Measurements from ENCODE around the gene FKBP8. TPM values are rescaled to one million over a fixed set of nuclear protein-coding genes. Genes with fewer than 3 reads are reported as not detected.

FKBP8 gene
- total RNA-seq, 2 experiments from 2014 or later = 200 to 201 TPM

- no peak for DNase-seq (ENCODE audit: low spot score)
- H4K20me1 ChIP-seq (ENCODE audit: insufficient read depth, low read length) = peaks cover 7% of the 10 kb centered on the region; the same call in 1 of the 2 replicates
- no peak overlapping the region for H3K4me3 ChIP-seq (ENCODE audit: low read depth, low read length, poor library complexity, severe bottlenecking)
- H3K79me2 ChIP-seq (ENCODE audit: insufficient read depth, low read depth, low read length) = peaks cover 48% of the 10 kb centered on the region; the same call in 1 of the 2 replicates
- H3K9me3 ChIP-seq (ENCODE audit: low read length) = no peaks in the 10 kb centered on the region
- no peak overlapping the region for H3K4me2 ChIP-seq (ENCODE audit: low read length)
- no peaks in the 10 kb centered on the region for H3K9me2 ChIP-seq (ENCODE audit: insufficient read depth, low read length)
- no peak overlapping the region for H2AFZ ChIP-seq (ENCODE audit: low read length)
- ChIA-PET POLR2A (interaction anchor here (0.9 to 1.1 kb wide), 2 partner anchors 11 to 36 kb away, joined by 4 read pairs; partner anchors contain the start of gene FKBP8), CTCF (ENCODE audit: unreplicated experiment) (no interaction called here)
- BruUV-seq (replicated peaks) = no TSS peak
- H3K36me3 ChIP-seq (ENCODE audit: insufficient read depth, low read length) = no peaks in the 10 kb centered on the region
- no peak for TF ChIP-seq CTCF (conservative IDR thresholded peaks at IDR 0.05; ENCODE audit: low read length)
- TF ChIP-seq EZH2phosphoT487 (IDR thresholded peaks at IDR 0.05; ENCODE audit: borderline replicate concordance, low read depth, low read length) = no peak
- intact Hi-C loops (cut with micrococcal nuclease; ENCODE audit: unreplicated experiment) = no loop called here
- H3K4me1 ChIP-seq (ENCODE audit: insufficient read depth, low read length, poor library complexity, severe bottlenecking) = no peaks in the 10 kb centered on the region
- H3K27ac ChIP-seq (ENCODE audit: low read depth, low read length, poor library complexity, severe bottlenecking) = no peak overlapping the region
These were observed 35.5 kb downstream of the FKBP8 start for GRCh38 chr19:18507727-18508440.

GRCh38 chr19:18507021-18507726 is 36.2 kb downstream of the FKBP8 start:
- no TSS peak for BruUV-seq (replicated peaks)
- ChIA-PET POLR2A (interaction anchor here (1.1 kb wide), 1 partner anchor 37 kb away, joined by 4 read pairs; the partner anchor contains the start of gene FKBP8), CTCF (ENCODE audit: unreplicated experiment) (no interaction called here)
- H2AFZ ChIP-seq (ENCODE audit: low read length) = no peak overlapping the region
- intact Hi-C loops (cut with micrococcal nuclease; ENCODE audit: unreplicated experiment) = no loop called here
- no peaks in the 10 kb centered on the region for H3K36me3 ChIP-seq (ENCODE audit: insufficient read depth, low read length)
- H4K20me1 ChIP-seq (ENCODE audit: insufficient read depth, low read length) = peaks cover 7% of the 10 kb centered on the region; the same call in 1 of the 2 replicates
- no peaks in the 10 kb centered on the region for H3K4me1 ChIP-seq (ENCODE audit: insufficient read depth, low read length, poor library complexity, severe bottlenecking)
- no peak overlapping the region for H3K27ac ChIP-seq (ENCODE audit: low read depth, low read length, poor library complexity, severe bottlenecking)
- no peak overlapping the region for H3K4me3 ChIP-seq (ENCODE audit: low read depth, low read length, poor library complexity, severe bottlenecking)
- DNase-seq (ENCODE audit: low spot score) = no peak
- no peaks in the 10 kb centered on the region for H3K9me2 ChIP-seq (ENCODE audit: insufficient read depth, low read length)
- no peaks in the 10 kb centered on the region for H3K9me3 ChIP-seq (ENCODE audit: low read length)
- no peak overlapping the region for H3K4me2 ChIP-seq (ENCODE audit: low read length)
- TF ChIP-seq EZH2phosphoT487 (IDR thresholded peaks at IDR 0.05; ENCODE audit: borderline replicate concordance, low read depth, low read length) (no peak), CTCF (conservative IDR thresholded peaks at IDR 0.05; ENCODE audit: low read length) (no peak)
- H3K79me2 ChIP-seq (ENCODE audit: insufficient read depth, low read depth, low read length) = peaks cover 41% of the 10 kb centered on the region; the same call in 1 of the 2 replicates
